Measurements from ENCODE around the gene HINT2. TPM values are rescaled to one million over a fixed set of nuclear protein-coding genes. Genes with fewer than 3 reads are reported as not detected.
A peak's percentile ranks its signal among the peaks of the same experiment; 100 is the strongest.

HINT2 gene
- total and polyA plus RNA-seq, 2 donors (not counting 1 experiment from before 2014, with no cell fraction given) = 31.9 to 33.6 TPM

- CTCF ChIA-PET = interaction anchor here (0.6 to 3.5 kb wide), 6 partner anchors 13 to 229 kb away, joined by 3 to 24 read pairs (median 4); no protein-coding TSS in a partner anchor
- 81% methylated on average over 4 of the region's 5 CpGs for WGBS (ENCODE audit: insufficient coverage)
- no peaks in the 10 kb centered on the region for H4K20me1 ChIP-seq (ENCODE audit: control insufficient read depth, insufficient read depth, low read length, poor library complexity, severe bottlenecking)
- H3K27ac ChIP-seq (ENCODE audit: low read length in 2 of 2) = no peak overlapping the region
- no peak for ATAC-seq (ENCODE audit: low read depth)
- H3K9ac ChIP-seq (ENCODE audit: low read length) = no peak overlapping the region
- Mint-ChIP-seq H3K4me3 (no peak overlapping the region), H3K4me1 (peaks cover 55% of the 10 kb centered on the region), H3K9me3 (ENCODE audit: insufficient read depth) (no peaks in the 10 kb centered on the region), H3K27me3 (no peaks in the 10 kb centered on the region), H3K27ac (peak overlapping the region; percentile 17)
- H2AFZ ChIP-seq (ENCODE audit: insufficient read depth, low read depth, low read length, poor library complexity, severe bottlenecking) = no peak overlapping the region
- H3K4me2 ChIP-seq (replicated peaks; ENCODE audit: low read depth, low read length, poor library complexity, severe bottlenecking) = peak overlapping the region; percentile 58
- H3K9me3 ChIP-seq (ENCODE audit: control extremely low read depth in 1 of 3, control insufficient read depth in 2 of 3, insufficient read depth in 1 of 3, low read length in 2 of 3) = no peaks in the 10 kb centered on the region
- peaks cover 32 to 43% of the 10 kb centered on the region in 2 donors for H3K4me1 ChIP-seq (ENCODE audit: control insufficient read depth in 2 of 2, insufficient read depth in 2 of 2, low read length in 2 of 2)
- TF ChIP-seq CTCF (IDR thresholded peaks at IDR 0.05) (no peak), EZH2 (IDR thresholded peaks at IDR 0.05; ENCODE audit: borderline replicate concordance, insufficient read depth, low read depth, low read length, poor library complexity, severe bottlenecking) (no peak)
- H3K4me3 ChIP-seq (ENCODE audit: control extremely low read depth in 1 of 5, extremely low read depth in 1 of 5, insufficient read depth in 1 of 5, low read depth in 2 of 5, low read length in 4 of 5) = no peak overlapping the region
- DNase-seq = no peak
- peaks cover 6% of the 10 kb centered on the region for H3K79me2 ChIP-seq (ENCODE audit: control insufficient read depth, insufficient read depth, low read length)
- H3K36me3 ChIP-seq (replicated peaks in 1 of 2; ENCODE audit: control extremely low read depth in 1 of 2, control insufficient read depth in 1 of 2, extremely low read depth in 1 of 2, insufficient read depth in 2 of 2, low read length in 1 of 2) = no peaks in the 10 kb centered on the region
- no peaks in the 10 kb centered on the region for H3K27me3 ChIP-seq (replicated peaks in 1 of 4; ENCODE audit: control extremely low read depth in 1 of 4, control insufficient read depth in 3 of 4, insufficient read depth in 4 of 4, low read length in 3 of 4)
- intact Hi-C loops (cut with micrococcal nuclease) = no loop called here
- POLR2A ChIA-PET = no interaction called here
Observed at GRCh38 chr9:35832814-35833213, 18.0 kb upstream of the HINT2 start.

- peaks cover 33 to 47% of the 10 kb centered on the region in 2 donors for H3K4me1 ChIP-seq (ENCODE audit: control insufficient read depth in 2 of 2, insufficient read depth in 2 of 2, low read length in 2 of 2)
- Mint-ChIP-seq H3K27ac (no peak overlapping the region), H3K9me3 (ENCODE audit: insufficient read depth) (no peaks in the 10 kb centered on the region), H3K27me3 (no peaks in the 10 kb centered on the region), H3K4me3 (peak overlapping the region; percentile 60), H3K4me1 (peaks cover 59% of the 10 kb centered on the region)
- H3K4me2 ChIP-seq (replicated peaks; ENCODE audit: low read depth, low read length, poor library complexity, severe bottlenecking) = no peak overlapping the region
- TF ChIP-seq EZH2 (IDR thresholded peaks at IDR 0.05; ENCODE audit: borderline replicate concordance, insufficient read depth, low read depth, low read length, poor library complexity, severe bottlenecking) (no peak), CTCF (IDR thresholded peaks at IDR 0.05) (no peak)
- H3K9ac ChIP-seq (ENCODE audit: low read length) = no peak overlapping the region
- no peaks in the 10 kb centered on the region for H3K9me3 ChIP-seq (ENCODE audit: control extremely low read depth in 1 of 3, control insufficient read depth in 2 of 3, insufficient read depth in 1 of 3, low read length in 2 of 3)
- H3K79me2 ChIP-seq (ENCODE audit: control insufficient read depth, insufficient read depth, low read length) = peaks cover 6% of the 10 kb centered on the region
- ChIA-PET POLR2A (no interaction called here), CTCF (interaction anchor here (0.8 to 3.5 kb wide), 4 partner anchors 41 to 95 kb away, joined by 3 to 24 read pairs (median 4); no protein-coding TSS in a partner anchor)
- H3K4me3 ChIP-seq (ENCODE audit: control extremely low read depth in 1 of 5, extremely low read depth in 1 of 5, insufficient read depth in 1 of 5, low read depth in 2 of 5, low read length in 4 of 5) = no peak overlapping the region
- WGBS (ENCODE audit: insufficient coverage) = 96% methylated on average over 2 of the region's 4 CpGs
- H3K36me3 ChIP-seq (replicated peaks in 1 of 2; ENCODE audit: control extremely low read depth in 1 of 2, control insufficient read depth in 1 of 2, extremely low read depth in 1 of 2, insufficient read depth in 2 of 2, low read length in 1 of 2) = no peaks in the 10 kb centered on the region
- intact Hi-C loops (cut with micrococcal nuclease) = no loop called here
- no peak overlapping the region for H2AFZ ChIP-seq (ENCODE audit: insufficient read depth, low read depth, low read length, poor library complexity, severe bottlenecking)
- H4K20me1 ChIP-seq (ENCODE audit: control insufficient read depth, insufficient read depth, low read length, poor library complexity, severe bottlenecking) = no peaks in the 10 kb centered on the region
- no peaks in the 10 kb centered on the region for H3K27me3 ChIP-seq (replicated peaks in 1 of 4; ENCODE audit: control extremely low read depth in 1 of 4, control insufficient read depth in 3 of 4, insufficient read depth in 4 of 4, low read length in 3 of 4)
- ATAC-seq (ENCODE audit: low read depth) (no peak), DNase-seq (no peak)
- no peak overlapping the region for H3K27ac ChIP-seq (ENCODE audit: low read length in 2 of 2)
Observed at GRCh38 chr9:35831040-35831439, 16.2 kb upstream of the HINT2 start.

Data from B cell (primary cell).